ENCODE data around the gene FMN2.

- no peak for TF ChIP-seq POLR2AphosphoS5 (IDR thresholded peaks at IDR 0.05)
- TF ChIP-seq, protein P1, sequence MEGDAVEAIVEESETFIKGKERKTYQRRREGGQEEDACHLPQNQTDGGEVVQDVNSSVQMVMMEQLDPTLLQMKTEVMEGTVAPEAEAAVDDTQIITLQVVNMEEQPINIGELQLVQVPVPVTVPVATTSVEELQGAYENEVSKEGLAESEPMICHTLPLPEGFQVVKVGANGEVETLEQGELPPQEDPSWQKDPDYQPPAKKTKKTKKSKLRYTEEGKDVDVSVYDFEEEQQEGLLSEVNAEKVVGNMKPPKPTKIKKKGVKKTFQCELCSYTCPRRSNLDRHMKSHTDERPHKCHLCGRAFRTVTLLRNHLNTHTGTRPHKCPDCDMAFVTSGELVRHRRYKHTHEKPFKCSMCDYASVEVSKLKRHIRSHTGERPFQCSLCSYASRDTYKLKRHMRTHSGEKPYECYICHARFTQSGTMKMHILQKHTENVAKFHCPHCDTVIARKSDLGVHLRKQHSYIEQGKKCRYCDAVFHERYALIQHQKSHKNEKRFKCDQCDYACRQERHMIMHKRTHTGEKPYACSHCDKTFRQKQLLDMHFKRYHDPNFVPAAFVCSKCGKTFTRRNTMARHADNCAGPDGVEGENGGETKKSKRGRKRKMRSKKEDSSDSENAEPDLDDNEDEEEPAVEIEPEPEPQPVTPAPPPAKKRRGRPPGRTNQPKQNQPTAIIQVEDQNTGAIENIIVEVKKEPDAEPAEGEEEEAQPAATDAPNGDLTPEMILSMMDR (IDR thresholded peaks at IDR 0.05): no peak
- no peak for TF ChIP-seq POLR2A (IDR thresholded peaks at IDR 0.05)
Measured at GRCh38 chr1:240217403-240217802, 125.7 kb downstream of the FMN2 start.
